Fibroblast of lung (primary cell): ENCODE measurements around the gene CLEC4F. TPM values are rescaled to one million over a fixed set of nuclear protein-coding genes. Genes with fewer than 3 reads are reported as not detected.

Experiments
- DNase-seq, 2 donors: peaks; one replicate each; pipeline versions ENCODE4 v3.0.0 to v3.0.0-alpha.2; 2010; ENCODE audit warnings: low read depth in 2 of 2
- H2AFZ ChIP-seq: 2 replicates; pipeline ENCODE4 v1.5.1; 2012; ENCODE audit warnings: low read length, control low read depth, inconsistent platforms
- H3K27ac ChIP-seq: 2 replicates; pipeline ENCODE4 v1.5.1; 2011; ENCODE audit warnings: low read length, control low read depth; ENCODE audit not compliant: insufficient read depth
- H3K27me3 ChIP-seq: 2 replicates; pipeline ENCODE4 v1.5.1; 2011; ENCODE audit warnings: mild to moderate bottlenecking, low read length; ENCODE audit not compliant: control insufficient read depth, insufficient read depth
- H3K36me3 ChIP-seq: 2 replicates; pipeline ENCODE4 v1.5.1; 2011; ENCODE audit warnings: low read length; ENCODE audit not compliant: control insufficient read depth, insufficient read depth
- H3K4me1 ChIP-seq: 2 replicates; pipeline ENCODE4 v1.5.1; 2011; ENCODE audit warnings: low read length; ENCODE audit not compliant: control insufficient read depth, insufficient read depth; ENCODE audit errors: extremely low read depth
- H3K4me2 ChIP-seq: 2 replicates; pipeline ENCODE4 v1.5.1; 2011; ENCODE audit warnings: low read length, control low read depth; ENCODE audit not compliant: insufficient read depth; ENCODE audit errors: extremely low read depth
- H3K4me3 ChIP-seq, 4 experiments: fragments of 200-600 bp in 1 of 4; sonication (generic) in 1 of 4; replicated peaks in 1 of 4; 2 replicates each; pipeline ENCODE4 v1.5.1; 2011 to 2016; ENCODE audit warnings: low read length in 4 of 4, low read depth in 3 of 4, mild to moderate bottlenecking in 3 of 4, control low read depth in 2 of 4, inconsistent platforms in 1 of 4, mixed read lengths in 1 of 4; ENCODE audit not compliant: insufficient read depth in 1 of 4; ENCODE audit errors: control extremely low read depth in 1 of 4
- H3K79me2 ChIP-seq: 2 replicates; pipeline ENCODE4 v1.5.1; 2012; ENCODE audit warnings: mild to moderate bottlenecking, low read length, inconsistent platforms; ENCODE audit not compliant: control insufficient read depth, insufficient read depth
- H3K9ac ChIP-seq: 2 replicates; pipeline ENCODE4 v1.5.1; 2011; ENCODE audit warnings: mild to moderate bottlenecking, low read length, control low read depth; ENCODE audit not compliant: insufficient read depth
- H3K9me3 ChIP-seq: 2 replicates; pipeline ENCODE4 v1.5.1; 2012; ENCODE audit warnings: low read depth, low read length; ENCODE audit not compliant: control insufficient read depth, insufficient read depth
- H4K20me1 ChIP-seq: 2 replicates; pipeline ENCODE4 v1.5.1; 2011; ENCODE audit warnings: low read length; ENCODE audit not compliant: control insufficient read depth, insufficient read depth; ENCODE audit errors: extremely low read depth
- EZH2 ChIP-seq: IDR thresholded peaks from 2 replicates; pipeline ENCODE4 v1.5.1; 2012; ENCODE audit warnings: low read length, control low read depth, mild to moderate bottlenecking; ENCODE audit errors: missing control alignments
- polyA plus RNA-seq, 2 donors: library from polyadenylated mRNA; depleted of rRNA in 1 of 2; stranded (reverse) in 1 of 2; unstranded in 1 of 2; fragments of >200 nt; gene quantifications; 2 replicates each; pipeline ENCODE4 v1.2.1, GENCODE V29; 2011 to 2012; ENCODE audit warnings: missing spikeins in 1 of 2
- total RNA-seq: library from RNA; depleted of rRNA; stranded (reverse); fragments of >200 nt; gene quantifications from 2 replicates; pipeline ENCODE4 v1.2.1, GENCODE V29; 2014
- TF ChIP-seq, protein P1 (sequence below), 2 donors: IDR thresholded peaks in 1 of 2; conservative IDR thresholded peaks in 1 of 2; 1 replicate in 1 of 2; 2 replicates in 1 of 2; pipeline ENCODE4 v1.5.1; 2011 to 2012; ENCODE audit warnings: low read length in 2 of 2, control low read depth in 1 of 2, inconsistent platforms in 1 of 2, low read depth in 1 of 2, mild to moderate bottlenecking in 1 of 2

Gene CLEC4F
- total and polyA plus RNA-seq, 2 donors (not counting 1 experiment from before 2014, with no cell fraction given): not detected

DNA sequence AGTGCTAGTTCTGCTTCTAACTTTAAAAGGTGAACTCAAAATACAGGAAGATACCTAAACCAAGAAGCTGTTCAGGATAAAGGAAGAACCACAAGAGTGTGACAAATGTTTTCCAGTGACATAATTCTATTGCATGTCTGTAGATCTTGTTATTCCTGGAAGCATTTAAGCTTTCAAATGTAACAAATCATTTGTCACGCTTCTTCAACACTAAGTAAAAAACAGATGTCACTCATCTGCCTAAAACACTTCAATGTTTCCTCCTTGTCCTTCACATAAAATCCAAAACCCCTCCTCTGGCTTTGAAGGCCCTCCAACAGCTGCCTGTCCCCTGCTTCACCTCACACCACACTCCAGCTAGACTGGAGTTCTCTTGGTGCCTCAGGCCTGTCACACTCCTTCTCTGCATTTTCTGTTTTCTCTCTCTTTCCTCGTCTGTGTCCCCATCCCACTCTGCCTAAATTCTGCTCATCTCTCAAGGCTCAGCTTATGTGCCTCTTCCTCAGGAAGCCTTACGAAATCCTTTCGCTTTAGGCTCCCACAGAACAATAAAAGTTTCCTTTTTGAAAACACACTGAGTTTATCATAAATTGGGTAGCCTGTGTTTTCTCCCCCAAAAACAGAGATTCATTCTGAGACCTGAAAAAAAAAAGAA, 6.4 kb upstream of the CLEC4F start:
- Histone ChIP-seq H3K4me1 (no peaks in the 10 kb centered on the region), H3K4me2 (no peak overlapping the region), H3K9ac (no peak overlapping the region), H3K9me3 (no peaks in the 10 kb centered on the region), H3K4me3 (no peak overlapping the region), H4K20me1 (no peaks in the 10 kb centered on the region), H3K79me2 (no peaks in the 10 kb centered on the region), H3K27me3 (peaks cover 2% of the 10 kb centered on the region), H2AFZ (no peak overlapping the region), H3K27ac (no peak overlapping the region), H3K36me3 (no peaks in the 10 kb centered on the region)
- TF ChIP-seq, protein P1, sequence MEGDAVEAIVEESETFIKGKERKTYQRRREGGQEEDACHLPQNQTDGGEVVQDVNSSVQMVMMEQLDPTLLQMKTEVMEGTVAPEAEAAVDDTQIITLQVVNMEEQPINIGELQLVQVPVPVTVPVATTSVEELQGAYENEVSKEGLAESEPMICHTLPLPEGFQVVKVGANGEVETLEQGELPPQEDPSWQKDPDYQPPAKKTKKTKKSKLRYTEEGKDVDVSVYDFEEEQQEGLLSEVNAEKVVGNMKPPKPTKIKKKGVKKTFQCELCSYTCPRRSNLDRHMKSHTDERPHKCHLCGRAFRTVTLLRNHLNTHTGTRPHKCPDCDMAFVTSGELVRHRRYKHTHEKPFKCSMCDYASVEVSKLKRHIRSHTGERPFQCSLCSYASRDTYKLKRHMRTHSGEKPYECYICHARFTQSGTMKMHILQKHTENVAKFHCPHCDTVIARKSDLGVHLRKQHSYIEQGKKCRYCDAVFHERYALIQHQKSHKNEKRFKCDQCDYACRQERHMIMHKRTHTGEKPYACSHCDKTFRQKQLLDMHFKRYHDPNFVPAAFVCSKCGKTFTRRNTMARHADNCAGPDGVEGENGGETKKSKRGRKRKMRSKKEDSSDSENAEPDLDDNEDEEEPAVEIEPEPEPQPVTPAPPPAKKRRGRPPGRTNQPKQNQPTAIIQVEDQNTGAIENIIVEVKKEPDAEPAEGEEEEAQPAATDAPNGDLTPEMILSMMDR (conservative IDR thresholded peaks at IDR 0.05 in 1 of 2, IDR thresholded peaks at IDR 0.05 in 1 of 2; ENCODE audit: low read depth in 1 of 2, low read length in 2 of 2): no peak
- no peak for TF ChIP-seq EZH2
- no peak for DNase-seq

DNA sequence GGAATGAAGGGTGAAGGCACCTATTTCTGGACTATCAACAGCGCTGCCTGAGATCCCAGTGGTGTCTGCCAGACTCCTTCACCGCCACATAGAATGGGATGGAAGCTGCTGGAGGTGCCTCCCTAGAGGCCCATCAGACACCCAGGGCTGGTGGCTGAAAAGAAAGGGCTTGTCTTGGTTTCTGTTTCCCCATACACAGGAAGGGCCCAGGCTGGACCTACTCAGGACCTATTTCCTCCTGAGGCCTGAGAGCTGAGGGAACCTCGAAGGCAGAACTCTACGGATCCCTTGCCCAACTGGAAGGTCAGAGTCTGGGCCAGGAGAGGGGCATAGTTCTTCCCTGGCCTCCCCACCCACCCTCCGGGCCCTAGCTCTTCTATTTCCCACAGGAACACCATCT, 2.9 kb upstream of the CLEC4F start:
- Histone ChIP-seq H4K20me1 (no peaks in the 10 kb centered on the region), H3K9me3 (no peaks in the 10 kb centered on the region), H3K27me3 (no peaks in the 10 kb centered on the region), H3K27ac (no peak overlapping the region), H3K4me3 (no peak overlapping the region), H3K79me2 (no peaks in the 10 kb centered on the region), H3K36me3 (no peaks in the 10 kb centered on the region), H3K4me1 (no peaks in the 10 kb centered on the region), H3K9ac (no peak overlapping the region), H3K4me2 (no peak overlapping the region), H2AFZ (no peak overlapping the region)
- no peak for TF ChIP-seq EZH2
- TF ChIP-seq, protein P1 (conservative IDR thresholded peaks at IDR 0.05 in 1 of 2, IDR thresholded peaks at IDR 0.05 in 1 of 2; ENCODE audit: low read depth in 1 of 2, low read length in 2 of 2): no peak
- no peak for DNase-seq

DNA sequence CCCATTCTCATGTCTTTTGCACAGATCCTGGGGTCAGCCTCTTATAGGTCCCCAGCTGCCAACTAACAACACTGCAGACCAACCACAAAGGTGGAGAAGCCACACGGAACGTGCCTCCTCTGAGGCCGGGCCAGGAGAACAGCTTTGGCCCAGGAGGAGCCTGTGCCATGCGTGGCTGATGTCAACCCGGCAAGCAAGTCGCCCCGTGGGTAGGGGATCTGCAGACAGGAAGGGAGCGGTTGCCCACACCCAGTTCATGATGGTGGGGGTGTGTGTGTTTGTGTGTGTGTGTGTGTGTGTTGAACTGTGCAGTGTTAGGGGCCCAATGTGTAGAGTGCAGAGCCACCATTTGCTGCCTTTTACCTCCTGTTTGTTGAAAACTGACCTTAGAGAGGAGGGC, 2.4 kb upstream of the CLEC4F start:
- H3K27me3 ChIP-seq: no peaks in the 10 kb centered on the region
- no peak for TF ChIP-seq EZH2
- TF ChIP-seq, protein P1 (conservative IDR thresholded peaks at IDR 0.05 in 1 of 2, IDR thresholded peaks at IDR 0.05 in 1 of 2; ENCODE audit: low read depth in 1 of 2, low read length in 2 of 2): no peak
- no peaks in the 10 kb centered on the region for H3K36me3 ChIP-seq
- no peak overlapping the region for H3K4me3 ChIP-seq
- no peak for DNase-seq
- H4K20me1 ChIP-seq: no peaks in the 10 kb centered on the region
- no peak overlapping the region for H3K4me2 ChIP-seq
- no peak overlapping the region for H2AFZ ChIP-seq
- H3K27ac ChIP-seq: no peak overlapping the region
- no peaks in the 10 kb centered on the region for H3K79me2 ChIP-seq
- no peaks in the 10 kb centered on the region for H3K9me3 ChIP-seq
- no peak overlapping the region for H3K9ac ChIP-seq
- no peaks in the 10 kb centered on the region for H3K4me1 ChIP-seq
